Measurements from ENCODE around the gene COQ2.

COQ2 gene

GRCh38 chr4:83224502-83225197 lies 59.9 kb downstream of the COQ2 start:
- TF ChIP-seq CTCF (conservative IDR thresholded peaks at IDR 0.05; ENCODE audit: low read depth, low read length), result no peak
- H3K4me3 ChIP-seq (ENCODE audit: low read length), result no peak overlapping the region
- DNase-seq (ENCODE audit: low read depth), result no peak

GRCh38 chr4:83223781-83224180 lies 60.8 kb downstream of the COQ2 start:
- peak; percentile 49 for DNase-seq (ENCODE audit: low read depth)
- H3K4me3 ChIP-seq (ENCODE audit: low read length), result no peak overlapping the region
- TF ChIP-seq CTCF (conservative IDR thresholded peaks at IDR 0.05; ENCODE audit: low read depth, low read length), result no peak

DNA sequence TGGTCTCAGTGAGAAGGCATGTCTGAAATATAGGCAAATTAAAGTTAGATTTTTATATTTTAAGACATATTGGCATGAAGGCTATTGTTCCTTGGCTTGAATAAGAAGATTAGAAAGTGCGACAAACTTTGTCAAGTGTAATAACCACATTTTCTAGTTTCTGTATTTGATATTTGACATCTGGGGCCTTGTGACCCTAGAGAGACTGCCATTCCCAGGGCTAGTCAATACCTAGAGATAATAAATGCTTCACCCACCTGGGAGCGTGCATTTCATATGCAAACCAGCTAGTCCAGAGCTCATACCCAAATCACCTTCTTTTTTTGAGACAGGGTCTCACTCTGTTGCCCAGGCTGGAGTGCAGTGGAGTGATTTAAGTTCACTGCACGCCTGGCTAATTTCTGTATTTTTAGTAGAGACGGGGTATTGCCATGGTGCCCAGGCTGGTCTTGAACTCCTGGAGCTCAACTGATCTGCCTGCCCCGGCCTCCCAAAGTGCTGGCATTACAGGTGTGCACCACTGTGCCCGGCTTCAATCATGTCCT lies 62.6 kb downstream of the COQ2 start:
- no peak for TF ChIP-seq CTCF (conservative IDR thresholded peaks at IDR 0.05; ENCODE audit: low read depth, low read length)
- H3K4me3 ChIP-seq (ENCODE audit: low read length), result no peak overlapping the region
- DNase-seq (ENCODE audit: low read depth), result no peak

DNA sequence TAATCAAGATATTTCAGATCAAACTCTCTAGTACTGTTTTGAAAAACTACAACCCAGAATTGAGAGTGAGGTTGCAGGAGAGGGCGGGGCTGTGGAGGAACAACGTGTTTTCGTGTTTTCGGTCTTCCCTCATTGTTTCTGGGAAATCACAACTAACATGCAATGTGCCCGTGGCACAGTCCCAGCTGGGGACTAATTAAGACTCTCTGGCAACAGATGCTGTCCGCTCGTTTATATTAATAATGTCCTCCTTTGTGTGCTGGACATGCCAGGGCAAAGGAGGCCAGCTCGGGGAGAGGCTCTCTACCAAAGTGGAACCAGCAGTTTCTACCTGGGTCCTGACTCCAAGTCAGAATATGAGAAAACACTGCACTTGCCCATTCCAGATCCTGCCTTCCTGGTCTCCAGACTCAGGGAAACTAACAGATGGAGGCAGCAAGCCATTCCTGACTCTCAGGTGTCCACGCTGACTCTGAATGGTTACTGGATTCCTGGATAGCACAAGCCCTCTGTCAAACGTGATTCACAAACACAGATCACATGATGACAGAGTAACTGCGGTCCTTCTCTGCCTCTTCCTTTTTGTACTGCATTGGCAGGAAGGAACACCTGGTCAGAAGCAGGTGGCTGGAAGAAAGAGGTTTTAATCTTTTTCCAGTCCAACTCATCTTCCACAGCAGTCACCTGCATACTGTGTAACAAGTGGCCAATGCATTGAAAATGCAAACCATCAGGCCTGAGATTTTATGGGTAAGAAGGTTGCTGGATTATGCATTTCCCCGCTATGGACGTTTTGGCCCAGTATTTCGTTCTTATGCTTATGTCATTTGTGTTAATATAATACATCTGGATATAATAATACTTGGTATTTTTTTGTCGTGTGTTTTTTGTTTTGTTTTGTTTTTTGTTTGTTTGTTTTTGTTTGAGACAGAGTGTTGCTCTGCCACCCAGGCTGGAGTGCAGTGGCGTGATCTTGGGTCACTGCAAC lies 65.0 kb downstream of the COQ2 start:
- TF ChIP-seq CTCF (conservative IDR thresholded peaks at IDR 0.05; ENCODE audit: low read depth, low read length), result no peak
- H3K4me3 ChIP-seq (ENCODE audit: low read length), result no peak overlapping the region
- DNase-seq (ENCODE audit: low read depth), result no peak

- no peak for DNase-seq (ENCODE audit: low read depth)
- H3K4me3 ChIP-seq (ENCODE audit: low read length), result no peak overlapping the region
- TF ChIP-seq CTCF (conservative IDR thresholded peaks at IDR 0.05; ENCODE audit: low read depth, low read length), result no peak
Observed at GRCh38 chr4:83217721-83218522, 66.7 kb downstream of the COQ2 start.

DNA sequence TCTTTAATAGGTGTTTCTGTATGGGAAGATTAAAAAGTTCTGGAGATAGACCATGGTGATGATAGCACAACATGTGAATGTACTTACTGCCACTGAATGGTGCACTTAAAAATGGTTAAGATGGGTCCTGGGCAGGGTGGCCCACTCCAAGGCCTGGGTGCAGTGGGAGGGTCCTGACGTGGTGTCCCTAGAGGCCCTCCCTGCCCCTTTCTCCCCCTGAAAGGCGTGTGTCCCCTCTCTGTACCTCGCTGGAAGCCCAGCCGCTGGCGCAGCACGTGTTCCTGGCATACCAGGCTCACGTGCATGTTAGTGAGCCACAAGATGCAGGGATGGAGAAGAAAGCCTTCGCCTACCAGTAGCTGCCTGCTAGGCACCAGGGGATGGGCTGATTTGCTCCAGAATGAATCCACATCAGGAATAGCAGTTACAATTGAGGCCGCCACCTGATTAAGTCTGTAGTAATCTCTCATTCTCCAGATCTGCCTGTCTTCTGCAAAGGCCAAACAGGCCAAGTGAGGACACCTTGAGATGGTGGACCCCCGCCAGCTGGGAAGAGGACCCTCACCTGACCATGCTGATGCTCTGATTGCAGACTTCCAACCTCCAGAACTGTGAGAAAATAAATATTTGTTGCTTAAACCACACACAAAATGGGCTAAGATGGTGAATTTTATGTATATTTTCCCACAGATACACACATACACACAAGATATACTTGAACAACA lies 67.5 kb downstream of the COQ2 start:
- no peak for DNase-seq (ENCODE audit: low read depth)
- no peak overlapping the region for H3K4me3 ChIP-seq (ENCODE audit: low read length)
- no peak for TF ChIP-seq CTCF (conservative IDR thresholded peaks at IDR 0.05; ENCODE audit: low read depth, low read length)
